K562 (cell line): ENCODE data around the gene TPSG1.
"Not testable (repeated sequence)": the region's sequence is repeated elsewhere in the genome, so short reads cannot be mapped to it uniquely, and the experiment has no call there.

Experiments used
- CHD1 ChIP-seq: fragments of 200-600 bp; sonication (generic); IDR thresholded peaks from one replicate; pipeline ENCODE4 v1.6.1; 2012; ENCODE audit warnings: mild to moderate bottlenecking, moderate library complexity, low read length, inconsistent platforms
- ZNF232 ChIP-seq: sonication (generic); formaldehyde crosslinking; IDR thresholded peaks from 2 replicates; pipeline ENCODE4 v1.8.0; 2022; ENCODE audit warnings: mild to moderate bottlenecking, missing genetic modification reagents

- not testable (repeated sequence) for TF ChIP-seq ZNF232 (CRISPR knock-in tag); CHD1
Measured at GRCh38 chr16:1269418-1269817, 44.4 kb upstream of the TPSG1 start.
